Thymus (tissue), 11 donors: Measurements from ENCODE around the gene CEBPA. TPM values are rescaled to one million over a fixed set of nuclear protein-coding genes. Genes with fewer than 3 reads are reported as not detected.

Experiments used
- DNase-seq, 9 donors: peaks; one replicate each; pipeline ENCODE4 v3.0.0-alpha.2; 2013; ENCODE audit warnings: low spot score in 9 of 9, low read depth in 6 of 9, missing footprints in 1 of 9
- H3K27ac ChIP-seq, 2 donors: one replicate each; pipeline ENCODE4 v1.5.1; 2013; ENCODE audit warnings: control low read depth in 1 of 2, low read depth in 1 of 2, low read length in 1 of 2, mild to moderate bottlenecking in 1 of 2, moderate library complexity in 1 of 2
- H3K27me3 ChIP-seq, 2 donors: one replicate each; pipeline ENCODE4 v1.5.1; 2013; ENCODE audit warnings: low read length in 1 of 2; ENCODE audit not compliant: control insufficient read depth in 2 of 2, insufficient read depth in 1 of 2
- H3K36me3 ChIP-seq, 2 donors: one replicate each; pipeline ENCODE4 v1.5.1; 2013; ENCODE audit warnings: low read length in 1 of 2, mild to moderate bottlenecking in 1 of 2, moderate library complexity in 1 of 2; ENCODE audit not compliant: control insufficient read depth in 2 of 2, insufficient read depth in 2 of 2
- H3K4me1 ChIP-seq, 2 donors: one replicate each; pipeline ENCODE4 v1.5.1; 2013; ENCODE audit warnings: low read length in 2 of 2; ENCODE audit not compliant: control insufficient read depth in 2 of 2, insufficient read depth in 2 of 2
- H3K4me3 ChIP-seq, 2 donors: one replicate each; pipeline ENCODE4 v1.5.1; 2013; ENCODE audit warnings: low read length in 2 of 2, control low read depth in 1 of 2, mild to moderate bottlenecking in 1 of 2
- H3K9me3 ChIP-seq, 2 donors: one replicate each; pipeline ENCODE4 v1.5.1; 2013; ENCODE audit warnings: low read length in 1 of 2, mild to moderate bottlenecking in 1 of 2; ENCODE audit not compliant: control insufficient read depth in 2 of 2, insufficient read depth in 1 of 2
- WGBS: extraction: QIAGEN DNeasy Blood & Tissue Kit; methylation state at CpG from one replicate; pipeline ENCODE4 v1.1.7; 2013; 5-methylcytosine and 5-hydroxymethylcytosine counted together
- polyA plus RNA-seq: library from polyadenylated mRNA; stranded (reverse); fragments of 200-250 nt; gene quantifications from one replicate; pipeline ENCODE4 v1.2.3, GENCODE V29; 2013
- total RNA-seq: library from RNA; stranded (reverse); fragments of 120-200 nt; gene quantifications from one replicate; pipeline ENCODE4 v1.2.4, GENCODE V29; 2013
- donor health status: healthy.

The CEBPA gene
- total and polyA plus RNA-seq, 2 donors = 7.0 to 10.1 TPM

DNA sequence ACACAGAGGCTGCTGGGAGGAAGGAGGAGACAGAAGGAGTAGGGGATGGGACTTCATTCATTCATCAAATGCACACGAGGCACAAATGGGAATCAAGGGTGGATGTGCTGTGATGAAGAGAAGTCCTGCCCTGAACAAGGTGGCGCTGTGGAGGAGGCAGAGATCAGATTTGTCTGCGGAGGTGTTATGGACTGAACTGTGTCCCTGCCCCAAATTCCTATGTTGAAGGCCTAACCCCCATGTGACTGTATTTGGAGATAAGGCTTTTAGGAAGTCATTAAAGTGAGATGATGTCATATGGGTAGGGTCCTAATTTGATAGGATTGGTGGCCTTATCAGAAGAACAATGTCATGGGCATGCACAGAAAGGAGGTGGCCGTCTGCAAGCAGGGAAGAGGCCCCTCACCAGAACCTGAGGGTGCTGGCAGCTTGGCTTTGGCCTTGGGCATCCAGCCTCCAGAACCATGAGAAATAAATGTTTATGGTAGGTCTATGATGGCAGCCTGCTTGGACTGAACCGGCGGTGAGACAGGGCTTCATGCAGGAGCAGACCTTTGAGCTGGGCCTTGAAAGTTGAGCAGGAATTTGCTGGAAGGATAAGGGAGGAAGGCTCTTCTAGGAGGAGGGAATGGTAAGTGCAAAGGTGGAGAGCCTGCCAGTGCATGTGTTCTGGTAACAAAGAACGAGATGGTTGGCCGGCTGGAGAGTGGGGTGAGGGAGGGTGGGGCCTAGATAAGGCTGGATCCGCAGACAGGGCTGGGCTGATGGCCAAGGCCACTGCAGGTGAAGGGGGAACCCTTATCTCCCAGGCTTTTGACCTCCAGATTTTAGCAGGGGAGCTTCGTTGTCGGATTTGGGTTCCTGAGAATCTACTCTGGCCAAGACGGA, 2.7 kb upstream of the CEBPA start:
- Histone ChIP-seq H3K27me3 (peaks cover 54 to 55% of the 10 kb centered on the region in 2 donors), H3K4me3 (no peak overlapping the region), H3K36me3 (no peaks in the 10 kb centered on the region), H3K4me1 (peaks cover 0 to 8% of the 10 kb centered on the region in 2 donors), H3K9me3 (no peaks in the 10 kb centered on the region), H3K27ac (no peak overlapping the region)
- 96% methylated on average over 12 of the region's 12 CpGs for WGBS
- DNase-seq = no peak

DNA sequence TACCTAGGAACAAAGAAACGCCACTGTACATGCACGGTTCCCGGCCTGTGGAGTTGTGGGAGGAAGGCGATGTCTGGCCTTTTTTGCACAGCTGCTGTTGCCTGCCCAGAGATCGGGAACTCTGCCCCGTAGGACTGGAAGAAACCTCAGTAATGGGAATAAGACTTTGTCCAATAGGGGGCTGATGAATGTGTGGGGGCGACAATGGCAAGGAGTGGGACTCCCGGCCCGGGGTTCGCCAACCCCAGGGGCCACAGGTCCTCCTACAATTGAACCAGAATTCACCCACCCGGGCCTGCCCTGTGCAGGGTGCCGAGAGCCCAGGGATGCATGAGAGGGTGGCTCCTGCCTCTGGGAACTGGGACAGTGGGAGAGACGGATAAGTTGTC, 2.0 kb upstream of the CEBPA start:
- no peak for DNase-seq
- H3K27me3 ChIP-seq = peaks cover 58 to 60% of the 10 kb centered on the region in 2 donors
- H3K9me3 ChIP-seq = no peaks in the 10 kb centered on the region
- WGBS = 84% methylated on average over 13 of the region's 13 CpGs
- H3K36me3 ChIP-seq = no peaks in the 10 kb centered on the region
- H3K27ac ChIP-seq = no peak overlapping the region
- H3K4me3 ChIP-seq = no peak overlapping the region
- H3K4me1 ChIP-seq = peaks cover 0 to 8% of the 10 kb centered on the region in 2 donors

DNA sequence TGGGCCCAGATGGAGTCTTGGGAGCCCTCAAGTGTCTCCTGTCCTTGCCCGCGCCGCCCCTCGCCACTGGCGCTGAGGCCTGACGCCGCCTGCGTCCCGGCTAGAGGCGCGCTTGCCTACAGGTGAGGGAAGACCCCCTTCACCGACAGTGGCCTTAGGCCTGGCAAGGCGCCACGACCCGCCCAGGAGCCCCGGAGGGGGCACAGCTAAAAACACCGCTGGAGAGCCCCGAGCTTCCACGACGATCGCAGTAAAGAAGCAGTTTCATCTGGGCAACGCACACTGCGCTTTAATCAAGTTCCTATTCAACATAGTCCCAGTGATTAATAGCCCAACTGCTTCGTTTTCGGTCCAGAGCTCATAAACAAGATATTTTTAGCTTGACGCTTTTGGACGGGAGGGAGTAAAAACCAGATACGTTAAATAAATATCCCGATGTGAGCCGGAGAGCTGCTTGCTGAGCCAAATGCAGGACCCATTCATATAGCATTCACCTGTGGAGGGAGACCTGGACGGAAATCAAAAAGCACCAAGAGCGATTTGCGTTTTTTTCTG, 1.5 kb upstream of the CEBPA start:
- Histone ChIP-seq H3K9me3 (no peaks in the 10 kb centered on the region), H3K27me3 (peaks cover 60 to 65% of the 10 kb centered on the region in 2 donors), H3K27ac (no peak overlapping the region), H3K36me3 (no peaks in the 10 kb centered on the region), H3K4me3 (peak overlapping the region; percentile 24 to 29), H3K4me1 (peaks cover 0 to 8% of the 10 kb centered on the region in 2 donors)
- no peak for DNase-seq
- 13% methylated on average over 33 of the region's 33 CpGs for WGBS

DNA sequence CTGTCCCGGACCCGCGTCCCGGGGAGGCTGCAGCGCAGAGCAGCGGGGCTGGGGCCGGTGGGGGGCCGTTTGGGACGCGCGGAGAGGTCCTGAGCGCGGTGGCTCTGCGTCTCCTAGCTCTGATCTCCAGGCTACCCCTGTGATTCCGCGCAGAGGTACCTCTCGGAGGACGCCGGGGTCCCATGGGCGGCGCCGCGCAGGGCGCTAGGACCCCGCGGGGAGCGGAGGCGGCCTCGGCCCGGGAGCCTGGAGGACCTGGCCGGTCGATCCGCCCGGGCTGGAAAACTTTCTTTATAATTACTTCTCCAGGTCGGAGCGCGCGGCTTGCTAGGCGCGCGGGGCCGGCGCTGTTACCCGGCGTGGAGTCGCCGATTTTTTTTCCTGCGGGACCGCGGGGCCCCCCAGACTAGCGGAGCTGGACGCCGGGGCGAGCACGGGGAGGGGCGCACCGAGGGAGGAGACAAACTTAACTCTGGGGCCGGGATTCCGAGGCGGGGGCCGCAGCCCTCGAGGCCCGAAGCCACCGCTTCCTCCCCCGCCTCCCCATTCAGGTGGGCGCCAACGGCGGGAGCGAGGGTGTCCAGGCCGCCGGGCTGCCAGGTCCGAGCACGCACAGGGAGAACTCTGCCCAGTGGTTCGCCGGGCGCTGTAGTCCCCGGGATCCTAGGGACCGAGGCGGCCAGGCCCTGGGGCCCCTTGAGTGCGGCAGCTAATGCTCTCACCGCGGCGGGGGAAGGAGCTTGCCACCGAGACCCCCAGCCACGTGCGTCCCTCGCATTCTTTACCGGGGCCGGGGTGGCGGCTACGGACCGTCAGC, 848 bp upstream of the CEBPA start:
- no peaks in the 10 kb centered on the region for H3K9me3 ChIP-seq
- H3K4me1 ChIP-seq = peaks cover 2 to 8% of the 10 kb centered on the region in 2 donors
- no peaks in the 10 kb centered on the region for H3K36me3 ChIP-seq
- DNase-seq = no peak
- peaks cover 60 to 72% of the 10 kb centered on the region in 2 donors for H3K27me3 ChIP-seq
- 1% methylated on average over 92 of the region's 92 CpGs for WGBS
- H3K4me3 ChIP-seq = peak overlapping the region; percentile 29 to 45
- peak overlapping the region in 1 of 2 donors; percentile 11 for H3K27ac ChIP-seq

DNA sequence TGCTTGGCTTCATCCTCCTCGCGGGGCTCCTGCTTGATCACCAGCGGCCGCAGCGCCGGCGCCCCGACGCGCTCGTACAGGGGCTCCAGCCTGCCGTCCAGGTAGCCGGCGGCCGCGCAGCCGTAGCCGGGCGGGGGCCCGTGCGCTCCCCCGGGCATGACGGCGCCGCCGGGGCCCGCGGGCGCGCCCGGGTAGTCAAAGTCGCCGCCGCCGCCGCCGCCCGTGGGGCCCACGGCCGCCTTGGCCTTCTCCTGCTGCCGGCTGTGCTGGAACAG, 497 bp downstream of the CEBPA start:
- peaks cover 2 to 8% of the 10 kb centered on the region in 2 donors for H3K4me1 ChIP-seq
- H3K4me3 ChIP-seq = peak overlapping the region in 1 of 2 donors; percentile 45
- H3K9me3 ChIP-seq = no peaks in the 10 kb centered on the region
- DNase-seq = no peak
- H3K27ac ChIP-seq = no peak overlapping the region
- WGBS = under 1% methylated on average over 41 of the region's 41 CpGs
- H3K36me3 ChIP-seq = no peaks in the 10 kb centered on the region
- H3K27me3 ChIP-seq = peaks cover 60 to 82% of the 10 kb centered on the region in 2 donors

DNA sequence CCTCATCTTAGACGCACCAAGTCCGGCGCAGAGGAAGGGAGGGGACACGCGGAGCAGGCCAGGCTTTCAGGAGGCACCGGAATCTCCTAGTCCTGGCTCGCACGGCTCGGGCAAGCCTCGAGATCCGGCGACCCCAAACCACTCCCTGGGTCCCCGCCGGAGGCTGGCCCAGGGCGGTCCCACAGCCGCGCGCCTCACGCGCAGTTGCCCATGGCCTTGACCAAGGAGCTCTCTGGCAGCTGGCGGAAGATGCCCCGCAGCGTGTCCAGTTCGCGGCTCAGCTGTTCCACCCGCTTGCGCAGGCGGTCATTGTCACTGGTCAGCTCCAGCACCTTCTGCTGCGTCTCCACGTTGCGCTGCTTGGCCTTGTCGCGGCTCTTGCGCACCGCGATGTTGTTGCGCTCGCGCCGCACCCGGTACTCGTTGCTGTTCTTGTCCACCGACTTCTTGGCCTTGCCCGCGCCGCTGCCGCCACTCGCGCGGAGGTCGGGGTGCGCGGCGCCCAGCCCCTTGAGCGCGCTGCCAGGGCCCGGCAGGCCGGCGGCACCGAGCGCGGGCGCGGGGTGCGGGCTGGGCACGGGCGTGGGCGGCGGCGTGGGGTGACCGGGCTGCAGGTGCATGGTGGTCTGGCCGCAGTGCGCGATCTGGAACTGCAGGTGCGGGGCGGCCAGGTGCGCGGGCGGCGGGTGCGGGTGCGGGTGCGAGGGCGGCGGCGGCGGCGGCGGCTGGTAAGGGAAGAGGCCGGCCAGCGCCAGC, 1.0 kb downstream of the CEBPA start:
- Histone ChIP-seq H3K4me3 (peak overlapping the region; percentile 8 to 45), H3K27ac (no peak overlapping the region), H3K27me3 (peaks cover 60 to 82% of the 10 kb centered on the region in 2 donors), H3K9me3 (no peaks in the 10 kb centered on the region), H3K4me1 (peaks cover 2 to 8% of the 10 kb centered on the region in 2 donors), H3K36me3 (no peaks in the 10 kb centered on the region)
- no peak for DNase-seq
- WGBS = 2% methylated on average over 91 of the region's 91 CpGs

DNA sequence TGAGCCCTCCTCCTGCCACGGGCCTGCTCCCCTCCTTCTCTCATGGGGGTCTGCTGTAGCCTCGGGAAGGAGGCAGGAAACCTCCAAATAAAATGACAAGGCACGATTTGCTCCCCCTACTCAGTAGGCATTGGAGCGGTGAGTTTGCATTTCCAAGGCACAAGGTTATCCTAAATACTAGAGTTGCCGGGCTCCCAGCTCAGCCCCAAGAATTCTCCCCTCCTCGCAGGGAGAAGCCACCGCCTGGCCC, 1.5 kb downstream of the CEBPA start:
- H3K27me3 ChIP-seq = peaks cover 60 to 78% of the 10 kb centered on the region in 2 donors

DNA sequence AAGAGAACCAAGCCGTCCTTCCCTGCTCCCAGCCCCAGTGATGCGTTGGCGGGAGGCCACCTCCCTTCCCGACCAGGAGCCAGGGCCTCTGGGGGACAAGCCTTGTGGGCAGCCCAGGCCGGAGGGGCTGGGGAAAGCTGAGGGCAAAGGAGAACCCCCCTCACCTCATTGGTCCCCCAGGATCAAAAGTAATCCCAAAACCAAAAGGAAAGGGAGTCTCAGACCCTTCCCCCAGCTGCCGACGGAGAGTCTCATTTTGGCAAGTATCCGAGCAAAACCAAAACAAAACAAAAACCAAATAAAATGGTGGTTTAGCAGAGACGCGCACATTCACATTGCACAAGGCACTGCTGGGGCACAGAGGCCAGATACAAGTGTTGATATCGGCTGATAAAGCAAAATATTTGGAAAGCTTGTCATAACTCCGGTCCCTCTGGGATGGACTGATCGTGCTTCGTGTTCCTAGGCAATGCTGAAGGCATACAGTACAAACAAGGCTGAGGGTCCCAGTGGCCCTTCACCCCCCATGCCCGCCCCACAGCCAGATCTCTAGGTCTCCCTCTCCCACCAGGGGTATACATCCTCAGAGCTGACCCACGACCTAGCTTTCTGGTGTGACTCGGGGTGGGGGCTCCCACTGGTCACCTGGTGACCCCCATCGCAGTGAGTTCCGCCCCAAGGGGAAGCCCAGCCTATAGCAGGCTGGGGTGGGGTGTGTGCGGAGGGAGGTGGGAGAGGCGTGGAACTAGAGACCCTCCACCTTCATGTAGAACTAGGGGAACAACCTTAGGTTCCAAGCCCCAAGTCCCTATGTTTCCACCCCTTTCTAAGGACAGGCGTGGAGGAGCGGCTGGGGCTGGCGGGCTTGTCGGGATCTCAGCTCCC, 2.1 kb downstream of the CEBPA start:
- Histone ChIP-seq H3K36me3 (no peaks in the 10 kb centered on the region), H3K4me3 (peak overlapping the region in 1 of 2 donors; percentile 8), H3K9me3 (no peaks in the 10 kb centered on the region), H3K27me3 (peaks cover 57 to 72% of the 10 kb centered on the region in 2 donors), H3K4me1 (peaks cover 2 to 8% of the 10 kb centered on the region in 2 donors), H3K27ac (peak overlapping the region in 1 of 2 donors; percentile 52)
- WGBS = 90% methylated on average over 25 of the region's 25 CpGs
- no peak for DNase-seq

More for the DNA sequence above, 1.5 kb downstream of the CEBPA start:
- peaks cover 2 to 8% of the 10 kb centered on the region in 2 donors for H3K4me1 ChIP-seq
- no peak for DNase-seq
- no peaks in the 10 kb centered on the region for H3K36me3 ChIP-seq
- H3K27ac ChIP-seq = no peak overlapping the region
- peak overlapping the region in 1 of 2 donors; percentile 8 for H3K4me3 ChIP-seq
- no peaks in the 10 kb centered on the region for H3K9me3 ChIP-seq
- WGBS = 12% methylated on average over 7 of the region's 7 CpGs
